A673 (cell line): ENCODE measurements around the gene DGKZ.

ENCODE experiments used
- EZH2 ChIP-seq: fragments of 200-600 bp; sonication (generic); IDR thresholded peaks from 2 replicates; pipeline ENCODE4 v1.6.1; 2017; ENCODE audit warnings: borderline replicate concordance, low read depth, mild to moderate bottlenecking, mixed read lengths, antibody characterized with exemption, low read length; ENCODE audit not compliant: poor library complexity, severe bottlenecking
- TF ChIP-seq, protein P1 (sequence below): fragments of 300-800, 200-600 bp; sonication (generic); conservative IDR thresholded peaks from 2 replicates; pipeline ENCODE4 v1.5.1; 2017; ENCODE audit warnings: low read depth, mild to moderate bottlenecking, antibody characterized with exemption, low read length, moderate library complexity, mixed read lengths

- TF ChIP-seq, protein P1, sequence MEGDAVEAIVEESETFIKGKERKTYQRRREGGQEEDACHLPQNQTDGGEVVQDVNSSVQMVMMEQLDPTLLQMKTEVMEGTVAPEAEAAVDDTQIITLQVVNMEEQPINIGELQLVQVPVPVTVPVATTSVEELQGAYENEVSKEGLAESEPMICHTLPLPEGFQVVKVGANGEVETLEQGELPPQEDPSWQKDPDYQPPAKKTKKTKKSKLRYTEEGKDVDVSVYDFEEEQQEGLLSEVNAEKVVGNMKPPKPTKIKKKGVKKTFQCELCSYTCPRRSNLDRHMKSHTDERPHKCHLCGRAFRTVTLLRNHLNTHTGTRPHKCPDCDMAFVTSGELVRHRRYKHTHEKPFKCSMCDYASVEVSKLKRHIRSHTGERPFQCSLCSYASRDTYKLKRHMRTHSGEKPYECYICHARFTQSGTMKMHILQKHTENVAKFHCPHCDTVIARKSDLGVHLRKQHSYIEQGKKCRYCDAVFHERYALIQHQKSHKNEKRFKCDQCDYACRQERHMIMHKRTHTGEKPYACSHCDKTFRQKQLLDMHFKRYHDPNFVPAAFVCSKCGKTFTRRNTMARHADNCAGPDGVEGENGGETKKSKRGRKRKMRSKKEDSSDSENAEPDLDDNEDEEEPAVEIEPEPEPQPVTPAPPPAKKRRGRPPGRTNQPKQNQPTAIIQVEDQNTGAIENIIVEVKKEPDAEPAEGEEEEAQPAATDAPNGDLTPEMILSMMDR = no peak
- TF ChIP-seq EZH2 = no peak
Observed at GRCh38 chr11:46330154-46330553, 17.1 kb upstream of the DGKZ start.
